Adrenal gland (tissue), 5 donors: Measurements from ENCODE around the gene DNAJB14.

Experiments
- CTCF ChIP-seq, 6 experiments: fragments of 450-650 bp in 4 of 6; fragments of 200-600 bp in 2 of 6; sonication (generic) in 1 of 6; IDR thresholded peaks; 1 replicate in 5 of 6; 2 replicates in 1 of 6; pipeline versions ENCODE4 v1.5.1 to v1.8.0; 2016 to 2021; ENCODE audit warnings: antibody characterized with exemption in 6 of 6, mild to moderate bottlenecking in 2 of 6, moderate library complexity in 1 of 6
- POLR2A ChIP-seq, 2 donors: fragments of 450-650 bp; IDR thresholded peaks; one replicate each; pipeline ENCODE4 v1.6.1; 2017; ENCODE audit warnings: antibody characterized with exemption in 2 of 2, mild to moderate bottlenecking in 2 of 2, moderate library complexity in 1 of 2
- donor health status: DM: no; HTN: no; CAD: no.

DNA sequence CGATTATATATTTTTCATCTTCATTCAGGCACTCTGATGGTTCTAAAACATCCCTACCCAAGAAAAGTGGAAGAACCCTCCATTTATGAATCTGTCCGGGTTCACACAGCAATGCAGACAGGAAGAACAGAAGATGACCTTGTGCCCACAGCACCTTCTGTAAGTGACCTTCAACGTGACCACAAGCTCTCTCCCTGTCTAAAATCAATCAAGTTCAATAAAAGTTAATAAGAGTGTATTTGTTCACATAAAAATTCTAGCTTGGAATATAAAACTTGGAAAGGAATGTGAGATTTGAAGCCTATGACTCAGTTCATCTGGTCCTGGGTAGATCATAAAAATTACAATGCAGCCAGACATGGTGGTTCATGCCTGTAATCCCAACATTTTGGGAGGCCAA lies 93.2 kb downstream of the DNAJB14 start:
- TF ChIP-seq CTCF (IDR thresholded peaks at IDR 0.05) (no peak), POLR2A (IDR thresholded peaks at IDR 0.05) (no peak)
